Activated T-cell treated with anti-CD3 and anti-CD28 coated beads for 4 hours (primary cell): ENCODE results near the gene SLCO4A1.
A peak's percentile ranks its signal among the peaks of the same experiment; 100 is the strongest.

Experiments used
- DNase-seq: peaks from one replicate; pipeline ENCODE4 v3.0.0-alpha.2; 2020

The SLCO4A1 gene

GRCh38 chr20:62702895-62703852 is 60.9 kb downstream of the SLCO4A1 start:
- no peak for DNase-seq

GRCh38 chr20:62703853-62704228 is 61.5 kb downstream of the SLCO4A1 start:
- DNase-seq: no peak

GRCh38 chr20:62704341-62704948 is 62.1 kb downstream of the SLCO4A1 start:
- no peak for DNase-seq

- DNase-seq: no peak
Measured at GRCh38 chr20:62705627-62706026, 63.3 kb downstream of the SLCO4A1 start.

- no peak for DNase-seq
Measured at GRCh38 chr20:62706344-62706743, 64.0 kb downstream of the SLCO4A1 start.

- DNase-seq: no peak
Measured at GRCh38 chr20:62706857-62707256, 64.6 kb downstream of the SLCO4A1 start.

- no peak for DNase-seq
Measured at GRCh38 chr20:62707276-62707920, 65.1 kb downstream of the SLCO4A1 start.

- DNase-seq: peak; percentile 12
Measured at GRCh38 chr20:62707921-62708521, 65.7 kb downstream of the SLCO4A1 start.

- DNase-seq: no peak
Measured at GRCh38 chr20:62708591-62709536, 66.6 kb downstream of the SLCO4A1 start, which contains the start of gene NTSR1. TSS of gene NTSR1 (plus strand) at chr20:62708836. CDS start at chr20:62709208, 372 bp downstream.

- DNase-seq: no peak
Measured at GRCh38 chr20:62709537-62709905, 67.2 kb downstream of the SLCO4A1 start.

GRCh38 chr20:62710221-62710885 is 68.0 kb downstream of the SLCO4A1 start:
- no peak for DNase-seq

GRCh38 chr20:62710886-62711702 is 68.8 kb downstream of the SLCO4A1 start:
- DNase-seq: peak; percentile 31

- DNase-seq: no peak
Measured at GRCh38 chr20:62711703-62712101, 69.4 kb downstream of the SLCO4A1 start.

GRCh38 chr20:62712606-62713005 is 70.3 kb downstream of the SLCO4A1 start:
- no peak for DNase-seq

- DNase-seq: no peak
Measured at GRCh38 chr20:62714006-62714405, 71.7 kb downstream of the SLCO4A1 start.

- DNase-seq: no peak
Measured at GRCh38 chr20:62714799-62715198, 72.5 kb downstream of the SLCO4A1 start.

- no peak for DNase-seq
Measured at GRCh38 chr20:62715201-62715600, 72.9 kb downstream of the SLCO4A1 start.

- DNase-seq: peak; percentile 34
Measured at GRCh38 chr20:62716198-62716940, 74.1 kb downstream of the SLCO4A1 start.

- DNase-seq: no peak
Measured at GRCh38 chr20:62716941-62717310, 74.6 kb downstream of the SLCO4A1 start.

- no peak for DNase-seq
Measured at GRCh38 chr20:62717933-62718332, 75.6 kb downstream of the SLCO4A1 start.
